ENCODE data around the gene FRS3. TPM values are rescaled to one million over a fixed set of nuclear protein-coding genes. Genes with fewer than 3 reads are reported as not detected.

Gene FRS3
- total RNA-seq, 1 experiment from 2014 or later, result 9.5 TPM

GRCh38 chr6:41727705-41728072 lies 52.0 kb downstream of the FRS3 start:
- no peak overlapping the region for H2AFZ ChIP-seq (ENCODE audit: low read length)
- no peak for DNase-seq
- H3K4me1 ChIP-seq (ENCODE audit: low read length), result peaks cover 96% of the 10 kb centered on the region
- H3K27ac ChIP-seq (ENCODE audit: low read length), result peak overlapping the region; percentile 99
- H3K9ac ChIP-seq (ENCODE audit: low read length), result 0 out of 2 replicates have a peak overlapping the region, but pooled peaks have one; percentile 25
- H3K27me3 ChIP-seq (ENCODE audit: low read length), result no peaks in the 10 kb centered on the region
- H3K36me3 ChIP-seq (ENCODE audit: insufficient read depth, low read length), result no peaks in the 10 kb centered on the region
- H3K4me3 ChIP-seq (ENCODE audit: low read length), result no peak overlapping the region
- H3K79me2 ChIP-seq (ENCODE audit: low read length), result peaks cover 86% of the 10 kb centered on the region
- no peaks in the 10 kb centered on the region for H3K9me3 ChIP-seq (ENCODE audit: low read length)
- H3K9me2 ChIP-seq (replicated peaks; ENCODE audit: insufficient read depth, low read length), result no peaks in the 10 kb centered on the region
- H4K20me1 ChIP-seq (ENCODE audit: insufficient read depth, low read depth, low read length), result no peaks in the 10 kb centered on the region
- no peak overlapping the region for H3K4me2 ChIP-seq (ENCODE audit: low read depth, low read length, poor library complexity, severe bottlenecking)

GRCh38 chr6:41726876-41727275 lies 52.8 kb downstream of the FRS3 start:
- peak overlapping the region; percentile 8 for H3K4me2 ChIP-seq (ENCODE audit: low read depth, low read length, poor library complexity, severe bottlenecking)
- H3K4me3 ChIP-seq (ENCODE audit: low read length), result no peak overlapping the region
- no peak for DNase-seq
- no peaks in the 10 kb centered on the region for H3K27me3 ChIP-seq (ENCODE audit: low read length)
- peaks cover 86% of the 10 kb centered on the region for H3K79me2 ChIP-seq (ENCODE audit: low read length)
- peak overlapping the region; percentile 99 for H3K27ac ChIP-seq (ENCODE audit: low read length)
- no peak overlapping the region for H2AFZ ChIP-seq (ENCODE audit: low read length)
- no peak overlapping the region for H3K9ac ChIP-seq (ENCODE audit: low read length)
- H3K9me3 ChIP-seq (ENCODE audit: low read length), result no peaks in the 10 kb centered on the region
- no peaks in the 10 kb centered on the region for H3K36me3 ChIP-seq (ENCODE audit: insufficient read depth, low read length)
- no peaks in the 10 kb centered on the region for H3K9me2 ChIP-seq (replicated peaks; ENCODE audit: insufficient read depth, low read length)
- H3K4me1 ChIP-seq (ENCODE audit: low read length), result peaks cover 97% of the 10 kb centered on the region
- H4K20me1 ChIP-seq (ENCODE audit: insufficient read depth, low read depth, low read length), result no peaks in the 10 kb centered on the region

GRCh38 chr6:41724586-41725501 lies 54.9 kb downstream of the FRS3 start:
- H3K27ac ChIP-seq (ENCODE audit: low read length), result peak overlapping the region; percentile 99
- H3K9me2 ChIP-seq (replicated peaks; ENCODE audit: insufficient read depth, low read length), result no peaks in the 10 kb centered on the region
- H3K9me3 ChIP-seq (ENCODE audit: low read length), result no peaks in the 10 kb centered on the region
- H3K9ac ChIP-seq (ENCODE audit: low read length), result peak overlapping the region; percentile 94
- H3K79me2 ChIP-seq (ENCODE audit: low read length), result peaks cover 86% of the 10 kb centered on the region
- peak overlapping the region; percentile 92 for H3K4me2 ChIP-seq (ENCODE audit: low read depth, low read length, poor library complexity, severe bottlenecking)
- DNase-seq, result no peak
- peaks cover 6% of the 10 kb centered on the region; the same call in 1 of the 2 replicates for H4K20me1 ChIP-seq (ENCODE audit: insufficient read depth, low read depth, low read length)
- H2AFZ ChIP-seq (ENCODE audit: low read length), result no peak overlapping the region
- H3K27me3 ChIP-seq (ENCODE audit: low read length), result no peaks in the 10 kb centered on the region
- H3K36me3 ChIP-seq (ENCODE audit: insufficient read depth, low read length), result peaks cover 2% of the 10 kb centered on the region; the same call in 1 of the 2 replicates
- peaks cover 97% of the 10 kb centered on the region for H3K4me1 ChIP-seq (ENCODE audit: low read length)
- H3K4me3 ChIP-seq (ENCODE audit: low read length), result peak overlapping the region; percentile 80

- H3K27me3 ChIP-seq (ENCODE audit: low read length), result no peaks in the 10 kb centered on the region
- H3K9me3 ChIP-seq (ENCODE audit: low read length), result no peaks in the 10 kb centered on the region
- DNase-seq, result peak; percentile 90
- no peak overlapping the region for H2AFZ ChIP-seq (ENCODE audit: low read length)
- peaks cover 86% of the 10 kb centered on the region for H3K79me2 ChIP-seq (ENCODE audit: low read length)
- H3K4me3 ChIP-seq (ENCODE audit: low read length), result peak overlapping the region; percentile 80
- peak overlapping the region; percentile 99 for H3K27ac ChIP-seq (ENCODE audit: low read length)
- H3K36me3 ChIP-seq (ENCODE audit: insufficient read depth, low read length), result peaks cover 2% of the 10 kb centered on the region; the same call in 1 of the 2 replicates
- peak overlapping the region; percentile 92 for H3K4me2 ChIP-seq (ENCODE audit: low read depth, low read length, poor library complexity, severe bottlenecking)
- no peaks in the 10 kb centered on the region for H3K9me2 ChIP-seq (replicated peaks; ENCODE audit: insufficient read depth, low read length)
- H3K4me1 ChIP-seq (ENCODE audit: low read length), result peaks cover 97% of the 10 kb centered on the region
- peak overlapping the region; percentile 94 for H3K9ac ChIP-seq (ENCODE audit: low read length)
- peaks cover 6% of the 10 kb centered on the region; the same call in 1 of the 2 replicates for H4K20me1 ChIP-seq (ENCODE audit: insufficient read depth, low read depth, low read length)
These were observed 55.5 kb downstream of the FRS3 start for GRCh38 chr6:41724228-41724580.

- Histone ChIP-seq H3K27me3 (ENCODE audit: low read length) (no peaks in the 10 kb centered on the region), H3K79me2 (ENCODE audit: low read length) (peaks cover 86% of the 10 kb centered on the region), H3K4me2 (ENCODE audit: low read depth, low read length, poor library complexity, severe bottlenecking) (peak overlapping the region; percentile 92), H3K9me2 (replicated peaks; ENCODE audit: insufficient read depth, low read length) (no peaks in the 10 kb centered on the region), H3K4me3 (ENCODE audit: low read length) (peak overlapping the region; percentile 80), H3K9me3 (ENCODE audit: low read length) (no peaks in the 10 kb centered on the region), H2AFZ (ENCODE audit: low read length) (no peak overlapping the region), H3K9ac (ENCODE audit: low read length) (peak overlapping the region; percentile 94), H3K36me3 (ENCODE audit: insufficient read depth, low read length) (peaks cover 2% of the 10 kb centered on the region; the same call in 1 of the 2 replicates), H4K20me1 (ENCODE audit: insufficient read depth, low read depth, low read length) (peaks cover 6% of the 10 kb centered on the region; the same call in 1 of the 2 replicates), H3K27ac (ENCODE audit: low read length) (peak overlapping the region; percentile 99), H3K4me1 (ENCODE audit: low read length) (peaks cover 97% of the 10 kb centered on the region)
- peak; percentile 98 for DNase-seq
These were observed 56.0 kb downstream of the FRS3 start for GRCh38 chr6:41723530-41724227.

- Histone ChIP-seq H3K27ac (ENCODE audit: low read length) (peak overlapping the region; percentile 99), H3K4me3 (ENCODE audit: low read length) (peak overlapping the region; percentile 80), H3K79me2 (ENCODE audit: low read length) (peaks cover 86% of the 10 kb centered on the region)
These were observed 56.7 kb downstream of the FRS3 start for GRCh38 chr6:41722969-41723529.

GRCh38 chr6:41721414-41721813 lies 58.3 kb downstream of the FRS3 start:
- Histone ChIP-seq H3K4me1 (ENCODE audit: low read length) (peaks cover 99% of the 10 kb centered on the region), H3K9ac (ENCODE audit: low read length) (peak overlapping the region; percentile 94), H3K79me2 (ENCODE audit: low read length) (peaks cover 88% of the 10 kb centered on the region), H3K27ac (ENCODE audit: low read length) (peak overlapping the region; percentile 99), H3K9me2 (replicated peaks; ENCODE audit: insufficient read depth, low read length) (no peaks in the 10 kb centered on the region), H3K27me3 (ENCODE audit: low read length) (no peaks in the 10 kb centered on the region), H4K20me1 (ENCODE audit: insufficient read depth, low read depth, low read length) (peaks cover 16% of the 10 kb centered on the region; the same call in 1 of the 2 replicates), H3K4me2 (ENCODE audit: low read depth, low read length, poor library complexity, severe bottlenecking) (peak overlapping the region; percentile 92), H3K9me3 (ENCODE audit: low read length) (no peaks in the 10 kb centered on the region), H3K36me3 (ENCODE audit: insufficient read depth, low read length) (peaks cover 2% of the 10 kb centered on the region; the same call in 1 of the 2 replicates), H2AFZ (ENCODE audit: low read length) (no peak overlapping the region), H3K4me3 (ENCODE audit: low read length) (peak overlapping the region; percentile 80)
- DNase-seq, result peak; percentile 59

More at GRCh38 chr6:41722969-41723529, 56.7 kb downstream of the FRS3 start:
- Histone ChIP-seq H3K9me2 (replicated peaks; ENCODE audit: insufficient read depth, low read length) (no peaks in the 10 kb centered on the region), H3K27me3 (ENCODE audit: low read length) (no peaks in the 10 kb centered on the region), H2AFZ (ENCODE audit: low read length) (no peak overlapping the region), H3K36me3 (ENCODE audit: insufficient read depth, low read length) (peaks cover 2% of the 10 kb centered on the region; the same call in 1 of the 2 replicates), H3K9me3 (ENCODE audit: low read length) (no peaks in the 10 kb centered on the region), H3K4me2 (ENCODE audit: low read depth, low read length, poor library complexity, severe bottlenecking) (peak overlapping the region; percentile 92), H3K4me1 (ENCODE audit: low read length) (peaks cover 97% of the 10 kb centered on the region), H3K9ac (ENCODE audit: low read length) (peak overlapping the region; percentile 94), H4K20me1 (ENCODE audit: insufficient read depth, low read depth, low read length) (peaks cover 6% of the 10 kb centered on the region; the same call in 1 of the 2 replicates)
- DNase-seq, result no peak

Measured in Karpas-422 (cell line).